ENCODE data around the gene NIPSNAP3A.

NIPSNAP3A gene

DNA sequence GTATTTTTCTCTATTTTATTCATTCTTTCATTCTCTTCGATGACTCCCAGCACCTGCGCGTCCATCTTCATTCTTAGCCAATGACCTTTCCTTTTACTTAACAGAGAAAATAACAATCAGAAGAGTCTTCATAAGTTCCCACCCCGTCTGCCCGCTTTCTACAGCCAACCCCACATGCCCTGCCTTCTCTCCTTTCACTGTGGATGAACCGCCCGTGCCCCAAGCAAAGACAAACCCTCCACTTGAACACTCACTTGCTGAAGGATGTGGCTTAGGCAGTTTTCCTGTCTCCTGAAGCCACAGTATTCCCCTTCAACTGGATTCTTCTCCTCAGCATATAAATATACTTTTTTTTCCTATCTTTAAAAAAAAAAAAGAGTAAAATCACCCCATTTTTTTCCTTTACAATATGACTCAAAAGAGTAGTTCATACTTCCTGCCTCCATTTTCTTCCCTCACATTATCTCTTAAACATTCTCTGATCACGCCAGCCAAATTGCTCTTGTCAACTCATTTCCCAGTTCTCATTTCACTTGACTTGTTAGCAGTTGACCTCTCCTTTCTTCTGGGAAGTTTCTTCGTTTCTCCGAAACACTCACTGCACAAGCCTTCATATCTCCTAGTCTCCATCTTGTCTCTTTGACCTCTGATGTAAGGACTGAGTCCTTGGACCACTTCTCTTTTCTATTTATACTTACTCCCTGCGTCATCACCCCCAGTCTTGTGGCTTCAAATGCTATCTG is 27.5 kb downstream of the NIPSNAP3A start:
- no peak for DNase-seq (ENCODE audit: low spot score)

DNA sequence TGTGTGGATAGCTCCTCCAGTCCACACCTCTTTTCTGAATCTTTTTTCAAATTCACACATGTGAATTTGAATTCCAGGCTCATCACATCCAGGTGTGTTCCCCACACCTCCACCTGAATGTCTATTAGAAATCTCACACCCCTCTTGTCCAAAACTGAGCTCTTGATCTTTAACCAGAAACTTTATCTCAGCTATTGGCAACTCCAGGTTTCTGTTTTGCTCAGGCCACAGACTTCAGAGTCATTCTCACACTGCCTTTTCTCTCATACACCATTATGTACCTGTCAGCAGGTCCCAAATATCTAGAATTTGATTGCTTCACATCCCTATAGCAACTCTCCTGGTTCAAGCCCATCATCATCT is 28.1 kb downstream of the NIPSNAP3A start:
- no peak for DNase-seq (ENCODE audit: low spot score)

DNA sequence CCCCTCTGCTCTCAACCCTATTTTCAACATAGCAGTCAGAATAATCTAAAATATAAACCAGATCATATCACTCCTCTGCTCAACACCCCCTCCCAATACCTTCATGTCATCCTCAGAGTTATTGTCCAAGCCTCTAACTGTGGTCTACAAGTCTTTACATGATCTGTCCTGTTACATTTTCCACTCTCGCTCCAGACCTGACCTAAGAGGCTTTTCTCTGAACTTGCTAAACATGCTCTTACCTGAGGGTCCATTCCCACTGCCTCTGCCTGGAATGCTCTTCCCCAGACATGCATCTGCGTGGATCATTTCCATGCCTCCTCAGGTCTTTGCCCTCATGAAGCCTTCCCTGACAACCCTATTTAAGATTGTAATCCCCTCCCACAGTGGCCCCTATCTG is 28.5 kb downstream of the NIPSNAP3A start:
- DNase-seq (ENCODE audit: low spot score): no peak

DNA sequence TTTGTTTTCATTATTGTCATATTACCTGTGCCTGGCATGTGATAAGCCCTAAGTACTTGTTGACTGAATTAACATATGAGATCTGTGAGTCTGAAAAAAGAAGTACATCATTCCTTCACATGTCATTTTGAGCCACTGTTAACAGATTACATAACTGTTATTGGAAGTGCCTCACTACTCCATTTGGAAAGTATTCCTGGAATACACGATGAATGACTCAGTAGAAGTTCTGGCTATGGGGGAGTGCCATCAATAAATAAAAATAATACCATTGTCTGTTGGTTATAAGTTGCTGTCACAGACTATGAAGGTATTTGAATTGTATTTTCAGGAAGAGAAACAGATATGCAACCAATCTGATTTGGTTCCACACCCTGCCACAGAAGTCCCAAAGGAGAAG is 29.3 kb downstream of the NIPSNAP3A start:
- DNase-seq (ENCODE audit: low spot score): peak; percentile 47

DNA sequence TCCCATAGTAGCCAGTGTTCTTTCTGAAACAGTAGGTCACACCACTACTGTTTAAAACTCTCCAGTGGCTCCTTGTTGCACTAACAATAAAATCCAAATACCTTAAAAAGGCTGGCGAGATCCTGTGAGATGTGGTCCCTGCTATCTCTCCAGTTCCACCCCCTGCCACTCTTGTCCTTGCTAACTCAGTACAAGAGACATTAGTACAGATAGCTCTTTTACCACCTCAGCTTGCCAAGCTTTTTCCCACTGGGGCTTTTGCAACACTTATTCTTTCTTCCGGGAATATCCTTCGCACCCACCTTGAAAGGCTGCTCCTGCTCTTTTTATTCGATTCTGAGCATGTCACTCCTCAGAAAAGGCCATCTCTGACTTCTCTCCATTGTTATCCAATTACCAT is 31.3 kb downstream of the NIPSNAP3A start:
- DNase-seq (ENCODE audit: low spot score): no peak

DNA sequence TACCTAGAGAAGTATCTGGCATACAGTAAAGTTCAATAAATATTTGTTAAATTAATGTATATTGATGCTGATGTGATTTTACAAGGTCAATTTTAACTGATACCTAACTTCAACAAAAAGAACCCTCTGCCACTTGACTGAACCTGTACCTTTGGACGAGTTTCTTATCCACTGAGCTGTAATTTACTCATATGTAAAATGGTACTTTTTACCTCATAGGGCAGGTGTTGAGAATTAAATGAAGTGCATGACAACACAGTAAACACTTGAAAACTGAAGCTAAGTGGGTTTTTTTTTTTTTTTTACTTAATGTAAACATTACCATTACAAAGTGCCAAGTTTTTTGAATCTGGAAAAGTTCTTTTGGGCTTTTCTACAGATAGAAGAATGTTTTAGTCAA is 31.9 kb downstream of the NIPSNAP3A start:
- no peak for DNase-seq (ENCODE audit: low spot score)

DNA sequence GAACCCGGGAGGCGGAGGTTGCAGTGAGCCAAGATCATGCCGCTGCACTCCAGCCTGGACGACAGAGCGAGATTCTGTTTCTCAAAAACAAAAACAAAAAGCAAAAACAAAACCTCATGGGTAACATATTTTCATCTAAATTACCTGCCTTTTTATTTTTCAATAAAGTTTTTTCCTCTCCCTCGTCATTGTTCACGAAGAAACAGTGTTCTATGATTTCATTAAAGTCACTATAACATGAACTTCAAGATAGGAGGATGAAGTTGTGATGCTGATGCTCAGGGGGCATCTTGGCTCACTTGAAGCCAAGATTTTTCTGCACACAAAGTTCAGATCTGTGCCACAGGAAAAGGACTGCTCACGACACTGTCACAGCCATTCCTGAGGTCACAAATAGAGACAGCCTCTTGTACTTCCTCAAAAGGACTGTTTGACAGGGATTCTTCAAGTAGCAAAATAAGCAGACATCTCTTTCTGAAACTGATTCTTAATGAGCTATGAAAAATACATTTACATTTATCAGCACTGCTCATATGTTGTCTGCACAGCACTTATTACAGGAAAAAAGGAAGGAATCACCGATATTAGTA is 32.6 kb downstream of the NIPSNAP3A start:
- no peak for DNase-seq (ENCODE audit: low spot score)

DNA sequence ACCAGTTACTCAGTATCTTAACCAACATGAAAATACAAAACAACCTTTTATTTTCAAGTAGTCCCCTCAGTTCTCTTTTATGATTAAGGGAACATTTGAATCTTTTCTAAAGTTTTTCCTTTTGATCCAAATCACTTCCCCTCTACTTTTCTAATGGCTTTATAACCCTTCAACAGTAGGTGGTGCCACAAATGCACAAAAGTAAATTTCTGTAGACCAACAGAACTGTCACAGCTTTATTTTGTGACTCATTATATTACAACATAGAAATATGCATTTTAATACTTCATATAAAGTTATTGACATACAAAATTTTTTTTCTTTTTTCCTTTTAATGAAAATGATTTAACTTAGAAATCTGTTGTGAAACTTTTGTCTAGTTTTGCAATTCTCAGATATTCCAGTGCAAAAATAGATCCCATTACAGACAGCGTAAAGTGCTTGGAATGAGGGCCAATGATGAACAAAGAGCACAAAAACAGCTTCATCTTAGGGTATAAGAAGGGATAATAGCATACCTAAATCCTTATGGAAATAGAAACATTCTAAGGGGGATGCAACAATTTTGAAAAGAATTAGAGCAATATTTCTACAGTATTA is 33.4 kb downstream of the NIPSNAP3A start:
- peak; percentile 53 for DNase-seq (ENCODE audit: low spot score)

DNA sequence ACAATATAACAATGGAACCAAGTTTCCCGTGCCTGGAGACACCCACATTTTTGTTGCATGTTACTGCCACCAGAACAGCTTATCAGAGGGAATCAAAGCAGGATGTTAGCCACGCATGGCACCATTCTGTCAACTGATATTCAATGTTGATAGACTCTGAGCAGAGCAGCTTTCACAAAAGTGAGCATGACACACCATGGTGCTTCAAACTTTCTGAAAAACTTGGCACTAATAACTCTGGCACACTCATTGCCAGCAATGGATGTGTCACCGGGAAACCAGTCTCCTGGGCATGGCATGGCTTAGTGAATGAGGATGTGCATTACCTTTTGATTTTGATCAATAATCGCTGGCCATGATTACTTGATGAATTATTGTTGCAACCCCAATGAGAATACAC is 36.1 kb downstream of the NIPSNAP3A start:
- DNase-seq (ENCODE audit: low spot score): no peak

DNA sequence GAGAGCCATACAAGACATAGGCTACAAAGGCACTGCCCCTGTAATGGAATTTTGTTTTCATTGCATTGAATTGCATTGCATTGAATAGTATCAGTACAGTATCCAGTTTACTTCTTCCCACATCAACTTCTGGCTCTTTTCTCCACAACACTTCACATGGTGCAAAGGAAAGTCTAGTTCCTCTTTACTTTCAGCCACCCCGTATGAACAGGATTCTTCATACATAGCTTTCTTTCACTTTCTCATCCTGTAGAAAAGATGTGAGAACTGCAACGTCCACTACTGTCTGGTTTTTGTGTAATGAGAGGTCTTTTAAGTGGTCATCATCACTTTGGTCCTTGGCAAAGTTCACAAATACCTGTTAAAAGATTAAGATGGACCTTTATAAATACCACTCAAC is 36.6 kb downstream of the NIPSNAP3A start:
- no peak for DNase-seq (ENCODE audit: low spot score)

DNA sequence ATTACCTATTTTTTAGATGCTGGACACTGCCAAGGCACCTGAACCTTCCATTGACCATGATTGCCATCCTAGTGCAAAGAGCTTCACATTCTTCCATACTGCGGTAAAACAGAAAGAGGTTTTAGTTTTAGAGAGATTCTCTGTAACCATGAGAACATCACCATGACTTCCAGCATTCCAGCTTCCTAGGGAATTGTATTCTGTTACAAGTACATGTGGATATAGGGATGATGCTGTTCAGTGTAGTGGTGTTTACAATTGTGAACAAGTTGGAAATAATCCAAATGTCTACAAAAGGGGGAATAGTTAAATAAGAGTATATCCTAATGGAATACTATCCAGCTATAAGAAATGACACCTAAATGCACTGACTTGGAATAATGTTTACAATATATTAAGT is 38.8 kb downstream of the NIPSNAP3A start:
- no peak for DNase-seq (ENCODE audit: low spot score)

DNA sequence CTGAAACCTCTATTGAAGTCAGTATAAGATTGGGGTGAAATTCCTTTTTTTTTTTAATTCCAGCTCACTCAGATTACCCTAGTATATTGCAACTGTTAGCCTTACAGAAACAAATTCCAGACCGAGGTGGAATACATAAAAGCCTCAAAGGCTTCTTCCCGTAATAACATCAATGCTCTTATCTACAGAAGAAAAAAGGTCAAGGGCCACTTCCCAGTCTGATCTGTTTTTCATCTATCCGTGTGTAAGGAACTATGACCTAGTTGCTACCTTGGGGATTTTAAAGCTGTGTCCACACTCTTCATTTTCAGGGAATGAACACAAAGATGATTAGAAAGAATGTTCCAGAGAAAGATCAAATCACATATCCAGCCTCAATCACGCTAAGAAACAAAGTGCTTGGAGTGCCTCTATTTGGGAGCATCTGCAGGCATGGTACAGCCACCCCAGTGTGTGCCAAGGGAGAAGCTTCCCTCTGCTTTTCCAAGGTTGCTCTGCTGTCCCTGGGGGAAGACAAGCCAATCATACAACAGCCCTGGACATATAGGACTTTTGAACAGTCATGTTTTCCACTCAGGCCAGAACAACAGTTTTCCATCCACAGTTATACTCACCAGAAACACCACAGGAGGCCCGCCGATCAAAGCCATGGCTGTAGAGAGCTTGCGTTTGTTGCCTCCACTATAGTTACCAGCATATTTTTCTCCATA is 40.0 kb downstream of the NIPSNAP3A start:
- DNase-seq (ENCODE audit: low spot score): no peak

DNA sequence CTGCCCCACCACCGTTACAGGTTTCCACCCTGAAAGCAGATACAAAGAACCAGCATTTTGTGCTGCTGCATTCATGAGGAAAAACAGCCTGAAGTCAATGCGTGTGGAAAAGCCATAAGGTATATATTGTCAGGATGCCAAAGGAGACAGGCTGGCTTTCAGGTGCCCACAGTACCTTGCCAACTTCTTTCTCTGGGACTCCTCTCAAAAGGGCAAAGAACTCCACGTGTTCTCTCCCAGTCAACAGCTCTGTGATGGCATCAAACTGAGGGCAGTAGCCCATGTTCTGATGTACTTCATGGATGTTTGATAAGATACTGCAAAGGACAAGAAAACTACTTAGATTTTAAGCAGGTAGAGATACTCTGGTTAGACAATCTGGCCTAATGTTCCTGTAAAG is 40.8 kb downstream of the NIPSNAP3A start:
- DNase-seq (ENCODE audit: low spot score): no peak

DNA sequence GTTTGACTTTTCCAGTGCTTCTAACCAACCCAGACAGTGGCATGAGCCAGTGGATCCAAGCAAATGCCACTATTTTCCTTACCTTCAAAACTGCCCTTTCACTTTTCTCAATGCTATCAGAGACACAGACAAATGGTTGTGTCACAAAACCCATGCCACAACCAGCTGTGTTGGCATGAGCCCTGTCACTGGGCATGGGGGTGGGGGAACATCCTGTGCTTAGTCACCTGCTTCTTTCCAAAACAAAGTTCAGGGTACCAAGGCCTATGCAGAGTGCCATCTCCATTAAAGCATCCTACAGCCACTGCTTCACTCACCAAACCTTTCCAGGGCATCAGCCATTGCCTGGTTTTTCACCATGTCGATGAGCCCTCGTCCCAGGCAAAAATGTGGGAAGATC is 46.6 kb downstream of the NIPSNAP3A start:
- DNase-seq (ENCODE audit: low spot score): no peak

DNA sequence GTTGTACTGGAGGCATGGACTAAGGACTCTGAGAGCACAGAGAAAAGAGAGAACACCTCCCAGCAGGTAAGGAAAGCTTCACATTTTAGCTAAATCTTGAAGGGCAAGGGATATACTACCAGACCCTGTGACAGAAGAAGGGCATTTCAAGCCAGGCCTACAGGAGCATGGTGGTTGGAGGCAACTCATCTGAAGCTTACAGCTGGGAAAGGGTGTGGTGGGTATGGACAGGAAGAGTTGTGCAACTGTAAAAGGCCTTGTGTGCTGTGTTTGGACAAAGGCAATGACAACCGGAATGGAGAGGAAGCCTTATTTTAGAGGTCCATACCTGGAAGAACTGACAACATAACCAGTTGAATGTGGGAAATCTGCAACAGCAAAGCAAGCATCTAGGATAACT is 47.6 kb downstream of the NIPSNAP3A start:
- no peak for DNase-seq (ENCODE audit: low spot score)

DNA sequence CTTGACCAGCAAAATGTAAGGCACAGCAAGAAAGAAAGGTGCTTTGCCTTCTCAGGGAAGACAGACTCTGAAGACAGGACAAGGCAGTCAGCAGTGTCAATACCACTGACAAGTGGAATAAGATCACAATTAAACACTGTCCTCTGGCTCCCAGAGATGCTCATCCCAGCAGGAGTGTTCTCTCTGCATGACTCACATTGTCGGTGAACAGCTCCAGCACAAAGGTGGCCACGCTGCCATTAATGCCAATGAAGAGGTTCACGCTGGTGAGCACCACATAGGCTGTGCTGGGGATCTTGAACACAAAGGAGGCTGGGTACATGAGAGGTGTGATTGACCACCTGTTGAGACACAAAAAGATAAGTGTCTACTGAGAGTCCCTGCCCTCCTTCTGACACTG is 48.4 kb downstream of the NIPSNAP3A start:
- no peak for DNase-seq (ENCODE audit: low spot score)

DNA sequence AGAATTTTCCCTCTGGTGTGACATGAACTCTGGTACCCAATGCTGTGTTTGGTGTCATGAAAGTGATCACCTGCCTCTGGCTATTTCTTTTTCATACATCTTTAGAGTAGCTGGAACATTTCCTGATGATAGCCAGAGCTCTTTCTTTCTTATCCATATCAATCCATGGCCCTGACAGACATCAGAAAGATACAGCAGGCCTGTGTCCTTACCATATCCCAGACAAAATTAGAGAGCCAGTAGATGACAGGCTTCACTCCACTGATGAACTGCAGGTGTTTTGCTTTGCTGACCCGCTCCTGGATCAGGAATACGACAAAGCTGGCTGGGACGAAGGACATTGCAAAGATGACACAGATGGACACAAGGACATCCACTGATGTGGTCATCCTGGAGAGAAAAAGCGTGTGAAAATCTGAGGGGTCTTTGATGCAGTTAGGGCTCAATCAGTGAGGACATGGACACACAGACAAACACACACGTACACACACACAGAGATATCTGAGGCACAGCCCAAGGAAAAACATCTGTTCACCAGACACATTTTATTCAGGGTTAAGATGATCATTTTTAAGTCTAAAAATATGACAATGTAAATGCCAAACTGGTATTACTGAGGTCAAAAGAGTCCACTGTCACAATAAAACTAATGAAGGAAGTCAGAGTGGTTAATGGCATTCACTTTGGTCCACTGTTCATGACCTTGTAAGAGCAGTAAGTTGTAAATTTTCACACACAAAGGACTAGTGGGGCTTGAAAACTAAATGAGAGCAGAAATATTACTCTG is 50.9 kb downstream of the NIPSNAP3A start:
- no peak for DNase-seq (ENCODE audit: low spot score)

DNA sequence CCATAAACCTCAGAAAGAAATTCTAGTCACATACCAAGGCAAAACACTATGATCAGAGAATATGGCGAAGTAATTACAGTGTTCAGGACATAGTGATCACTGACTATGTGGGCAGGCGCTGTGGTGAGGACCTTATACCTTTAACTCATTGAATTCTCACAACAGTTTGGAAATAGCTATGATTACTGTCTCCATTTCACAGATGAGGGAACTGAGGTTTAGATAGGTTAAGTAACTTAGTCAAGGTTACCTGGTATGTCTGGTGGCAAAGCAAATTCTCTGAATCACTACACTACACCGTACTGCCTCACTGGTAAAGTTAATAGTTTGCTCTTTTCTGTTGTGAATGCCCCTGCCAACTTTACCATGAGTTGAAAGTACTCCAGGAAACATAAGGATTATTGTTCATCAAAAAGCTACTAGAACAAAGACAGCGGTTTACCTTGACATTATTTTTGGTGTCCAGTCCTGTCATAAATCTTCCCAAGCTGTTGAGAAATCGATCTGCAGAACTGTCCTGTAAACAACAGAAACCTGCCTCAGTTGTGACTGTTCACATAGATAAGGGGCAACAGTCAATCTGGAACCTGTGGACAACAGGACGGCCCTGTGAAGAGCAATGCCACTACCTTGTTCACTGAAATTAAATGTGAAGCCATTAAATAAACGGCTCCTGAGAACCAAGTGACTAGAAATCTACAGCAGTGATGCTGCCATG is 52.7 kb downstream of the NIPSNAP3A start:
- DNase-seq (ENCODE audit: low spot score): no peak

DNA sequence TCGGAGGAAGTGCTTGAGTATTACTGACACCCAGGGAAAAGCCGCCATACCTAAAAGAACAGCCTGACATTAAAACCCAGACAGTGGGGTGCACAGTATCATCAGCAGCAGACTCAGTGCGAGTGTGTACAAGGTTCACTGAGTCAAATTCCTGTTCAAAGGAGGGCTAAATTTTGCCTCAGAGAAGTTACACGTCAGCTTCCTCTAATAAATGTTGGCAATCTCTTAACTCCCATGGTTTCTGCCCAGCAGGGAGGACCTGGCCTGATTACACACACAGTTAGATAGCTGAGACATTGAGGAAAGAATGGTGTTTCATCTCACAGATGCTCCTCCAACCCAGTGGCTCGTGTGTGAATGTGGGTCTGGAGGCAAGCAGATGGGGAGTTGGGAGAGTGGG is 54.6 kb downstream of the NIPSNAP3A start:
- DNase-seq (ENCODE audit: low spot score): no peak

DNA sequence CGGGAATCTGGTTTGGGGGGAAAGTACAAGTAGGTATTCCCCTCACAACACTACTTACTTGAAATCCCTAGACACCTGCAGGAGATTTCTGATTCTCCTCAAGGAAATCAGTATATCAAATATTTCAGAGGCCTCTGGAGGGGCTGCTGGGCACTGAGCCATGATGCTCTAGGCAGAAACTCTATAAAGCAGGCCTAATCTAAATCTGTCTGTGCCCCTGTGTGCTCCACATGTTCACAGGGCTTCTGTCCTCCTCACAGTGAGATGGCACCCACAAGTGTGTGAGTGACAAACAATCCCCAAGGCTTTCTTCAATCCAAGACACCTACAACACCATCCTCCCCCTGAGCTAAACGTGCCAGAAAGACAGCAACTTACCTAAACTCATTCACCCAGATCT is 55.4 kb downstream of the NIPSNAP3A start:
- DNase-seq (ENCODE audit: low spot score): no peak

DNA sequence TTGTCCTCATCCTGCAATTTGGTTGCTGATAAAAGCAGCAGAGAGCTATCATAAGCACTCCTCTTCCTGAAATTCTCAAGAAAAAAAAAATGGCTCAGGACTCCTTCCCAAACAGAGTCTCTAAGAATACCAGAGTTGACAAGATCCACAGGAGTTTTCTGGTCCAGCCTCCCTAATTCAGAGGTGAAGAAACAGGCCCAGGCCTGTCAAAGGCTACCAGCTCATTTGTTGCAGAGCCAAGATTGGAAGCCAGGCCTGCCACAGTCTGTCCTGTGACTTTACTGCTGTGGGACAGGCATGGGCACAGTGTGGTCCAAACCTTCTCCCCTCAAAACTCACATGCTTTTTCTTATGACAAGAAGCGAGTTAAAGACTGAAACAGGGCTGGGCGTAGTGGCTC is 58.0 kb downstream of the NIPSNAP3A start:
- no peak for DNase-seq (ENCODE audit: low spot score)
